ENCODE data around the gene TNS1.

TNS1 gene

DNA sequence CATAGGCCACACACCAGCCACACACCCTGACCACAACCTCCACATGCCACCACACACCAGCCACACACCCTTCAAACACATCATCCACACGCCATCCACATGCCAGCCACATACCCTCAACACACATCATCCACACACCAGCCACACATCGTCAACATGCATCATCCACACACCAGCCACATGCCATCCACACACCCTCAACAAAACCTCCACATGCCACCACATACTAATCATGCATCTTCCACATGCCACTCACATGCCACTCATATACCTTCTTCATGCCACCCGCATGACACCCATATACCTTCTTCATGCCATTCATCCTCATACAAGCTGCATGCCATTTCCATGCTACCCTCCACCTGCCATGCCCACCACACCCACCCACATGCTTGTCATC lies 12.4 kb downstream of the TNS1 start:
- Mint-ChIP-seq H3K4me1 (peaks cover 6% of the 10 kb centered on the region), H3K9me3 (no peaks in the 10 kb centered on the region), H3K4me3 (no peak overlapping the region), H3K36me3 (ENCODE audit: low read depth) (no peaks in the 10 kb centered on the region), H3K27me3 (peaks cover 8% of the 10 kb centered on the region), H3K27ac (no peak overlapping the region)
- ATAC-seq (no peak), DNase-seq (no peak)

DNA sequence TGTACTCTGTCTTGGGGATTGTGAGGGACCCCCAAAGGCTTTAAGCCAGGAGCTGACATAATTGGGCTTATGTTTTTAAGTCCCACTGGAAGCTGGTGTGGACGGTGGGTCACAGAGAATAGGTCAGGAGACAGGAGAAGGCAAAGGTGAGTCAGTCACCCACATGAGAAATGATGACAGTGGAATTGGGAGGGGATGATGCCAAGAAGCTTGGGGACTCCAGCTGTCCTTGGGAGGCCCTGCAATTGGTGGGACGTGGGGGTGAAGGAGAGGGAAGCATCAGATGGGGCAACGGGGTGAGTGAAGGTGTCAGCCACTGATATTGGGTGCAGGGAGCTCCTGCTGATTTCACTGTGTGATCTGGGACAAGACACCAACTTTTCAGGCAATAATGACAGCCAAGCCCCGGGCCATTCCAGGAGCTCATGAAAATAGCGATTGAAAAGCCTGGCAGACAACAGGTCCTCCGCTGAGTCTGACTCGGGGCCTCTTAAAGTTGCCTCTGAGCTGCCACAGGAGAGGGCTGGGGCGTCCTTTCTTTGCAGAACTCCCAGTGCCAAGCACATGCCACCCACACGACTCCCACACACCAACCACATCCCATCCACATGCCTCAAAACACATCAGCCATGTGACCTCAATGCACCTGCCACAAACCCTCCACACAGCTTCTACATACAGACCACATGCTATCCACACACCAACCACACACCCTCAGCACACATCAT lies 13.4 kb downstream of the TNS1 start:
- DNase-seq (no peak), ATAC-seq (no peak)
- Mint-ChIP-seq H3K4me3 (no peak overlapping the region), H3K4me1 (peaks cover 6% of the 10 kb centered on the region), H3K36me3 (ENCODE audit: low read depth) (no peaks in the 10 kb centered on the region), H3K27ac (no peak overlapping the region), H3K9me3 (no peaks in the 10 kb centered on the region), H3K27me3 (peaks cover 8% of the 10 kb centered on the region)

DNA sequence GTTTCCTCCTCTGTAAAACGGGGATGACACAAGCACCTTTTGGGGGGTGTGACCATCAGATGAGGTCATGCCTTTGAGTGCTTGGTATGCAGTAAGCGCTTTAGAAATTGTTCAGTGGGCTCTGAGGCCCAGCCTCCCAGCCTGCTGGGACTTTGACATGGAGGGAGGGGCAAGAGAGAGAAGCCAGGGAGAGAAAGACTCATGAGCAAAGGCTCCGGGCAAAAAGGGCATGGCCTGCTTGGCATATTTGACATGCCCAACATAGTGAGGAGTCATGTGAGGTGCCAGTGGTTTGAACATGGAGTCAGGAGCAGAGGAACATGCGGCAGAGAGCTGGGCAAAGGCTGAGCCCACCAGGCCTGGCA lies 14.0 kb downstream of the TNS1 start:
- DNase-seq (no peak), ATAC-seq (peak; percentile 18)
- H3K9me3 Mint-ChIP-seq, result no peaks in the 10 kb centered on the region
- peaks cover 8% of the 10 kb centered on the region for H3K27me3 Mint-ChIP-seq
- H3K4me3 Mint-ChIP-seq, result no peak overlapping the region
- no peak overlapping the region for H3K27ac Mint-ChIP-seq
- H3K36me3 Mint-ChIP-seq (ENCODE audit: low read depth), result no peaks in the 10 kb centered on the region
- peaks cover 6% of the 10 kb centered on the region for H3K4me1 Mint-ChIP-seq

DNA sequence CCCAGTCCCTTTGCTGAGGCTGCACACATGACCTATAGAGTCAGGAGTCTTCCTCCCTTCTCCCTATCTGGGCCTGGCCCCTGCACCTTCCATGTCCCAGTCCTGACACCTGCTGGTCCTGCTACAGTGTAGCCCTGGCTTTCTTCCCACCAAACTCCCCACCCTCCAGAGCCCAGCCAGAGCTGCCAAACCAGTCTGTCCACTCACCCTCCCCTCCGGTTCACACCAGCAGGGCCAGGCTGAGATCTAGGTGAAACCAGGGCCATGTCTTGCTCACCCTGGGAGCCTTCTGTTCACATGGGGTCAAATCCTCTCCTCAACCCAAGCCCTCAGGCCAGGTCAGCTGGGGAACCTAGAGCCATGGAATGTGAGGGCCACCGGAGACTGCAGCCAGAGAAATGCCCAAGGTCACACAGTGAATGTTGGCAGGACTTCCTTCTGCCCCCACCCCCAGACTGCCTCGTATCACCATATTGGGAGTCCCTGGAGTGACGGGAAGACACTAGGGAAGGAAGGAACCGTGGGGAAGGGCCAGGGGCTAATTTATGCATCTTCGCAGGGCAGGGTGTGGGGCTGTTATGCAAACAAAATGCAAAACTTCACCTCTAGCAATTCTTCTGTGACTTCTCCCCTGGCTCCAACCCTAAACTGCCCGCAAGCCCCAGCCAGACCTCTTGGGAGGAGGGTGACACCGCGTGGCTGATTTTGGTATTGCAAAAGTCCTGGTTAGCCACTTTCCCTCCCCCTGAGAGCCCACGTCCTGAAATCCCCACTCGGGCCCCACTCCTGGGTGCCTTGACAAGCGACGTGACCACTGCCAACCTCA lies 14.6 kb downstream of the TNS1 start:
- H3K27me3 Mint-ChIP-seq, result peaks cover 6% of the 10 kb centered on the region
- H3K9me3 Mint-ChIP-seq, result no peaks in the 10 kb centered on the region
- no peak overlapping the region for H3K4me3 Mint-ChIP-seq
- DNase-seq (peak; percentile 82), ATAC-seq (peak; percentile 23)
- no peaks in the 10 kb centered on the region for H3K36me3 Mint-ChIP-seq (ENCODE audit: low read depth)
- no peak overlapping the region for H3K27ac Mint-ChIP-seq
- peaks cover 6% of the 10 kb centered on the region for H3K4me1 Mint-ChIP-seq

DNA sequence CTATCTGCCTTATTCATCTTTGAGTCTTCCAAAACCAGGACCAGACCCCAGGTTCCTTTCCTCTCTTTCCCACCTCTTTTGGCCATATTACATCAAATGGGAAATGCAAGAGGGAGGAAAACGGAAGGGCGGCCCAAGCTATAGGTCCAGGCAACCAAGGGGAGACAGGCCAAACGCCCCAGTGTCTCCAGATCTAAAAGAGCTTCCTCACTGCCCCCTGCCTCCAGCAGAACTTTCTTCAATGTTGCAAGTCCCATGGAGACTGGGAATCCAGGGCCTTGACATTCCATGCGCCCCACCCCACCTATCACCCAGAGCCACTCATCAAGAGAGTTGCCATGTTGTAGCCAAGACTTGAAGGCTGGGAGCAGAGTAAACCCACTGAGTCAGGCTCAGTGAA lies 15.4 kb downstream of the TNS1 start:
- Mint-ChIP-seq H3K9me3 (no peaks in the 10 kb centered on the region), H3K27ac (no peak overlapping the region), H3K36me3 (ENCODE audit: low read depth) (no peaks in the 10 kb centered on the region), H3K4me1 (peaks cover 6% of the 10 kb centered on the region), H3K27me3 (peaks cover under 1% of the 10 kb centered on the region), H3K4me3 (no peak overlapping the region)
- ATAC-seq, result no peak
- no peak for DNase-seq

DNA sequence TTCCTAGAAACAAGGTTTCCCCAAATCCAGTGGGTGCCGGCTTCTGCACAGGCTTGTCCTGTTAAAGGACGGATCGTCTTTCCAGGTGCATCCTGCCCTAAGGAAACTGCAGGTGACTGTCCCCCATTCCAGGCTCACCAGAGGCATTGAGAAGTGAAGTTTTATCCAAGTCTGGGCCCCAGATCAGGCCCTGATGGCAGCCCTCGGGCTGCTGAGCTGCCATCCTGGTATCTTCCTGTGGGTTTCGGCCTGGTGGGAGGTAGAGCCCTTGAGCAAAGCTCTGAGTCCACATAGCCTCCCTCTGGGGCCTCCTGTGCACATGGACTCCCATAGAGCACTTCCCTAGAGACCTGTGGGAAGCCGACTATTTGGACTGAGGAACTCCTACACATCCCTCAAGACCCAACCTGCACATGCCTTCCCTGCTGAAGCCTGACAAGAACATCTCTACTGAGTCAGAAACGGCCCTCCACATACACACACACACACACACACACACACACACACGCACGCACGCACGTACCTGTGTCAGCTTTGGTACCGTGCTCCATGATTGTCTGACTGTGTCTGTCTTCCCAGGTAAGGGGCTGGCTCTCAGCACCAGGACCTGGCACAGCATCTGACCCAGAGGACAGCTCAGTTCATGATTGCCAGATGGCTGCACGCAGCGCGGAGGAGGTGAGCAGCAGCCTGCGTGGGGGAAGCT lies 16.4 kb downstream of the TNS1 start:
- Mint-ChIP-seq H3K9me3 (no peaks in the 10 kb centered on the region), H3K27me3 (no peaks in the 10 kb centered on the region), H3K27ac (no peak overlapping the region), H3K36me3 (ENCODE audit: low read depth) (no peaks in the 10 kb centered on the region), H3K4me1 (peaks cover 6% of the 10 kb centered on the region), H3K4me3 (no peak overlapping the region)
- ATAC-seq (no peak), DNase-seq (no peak)

DNA sequence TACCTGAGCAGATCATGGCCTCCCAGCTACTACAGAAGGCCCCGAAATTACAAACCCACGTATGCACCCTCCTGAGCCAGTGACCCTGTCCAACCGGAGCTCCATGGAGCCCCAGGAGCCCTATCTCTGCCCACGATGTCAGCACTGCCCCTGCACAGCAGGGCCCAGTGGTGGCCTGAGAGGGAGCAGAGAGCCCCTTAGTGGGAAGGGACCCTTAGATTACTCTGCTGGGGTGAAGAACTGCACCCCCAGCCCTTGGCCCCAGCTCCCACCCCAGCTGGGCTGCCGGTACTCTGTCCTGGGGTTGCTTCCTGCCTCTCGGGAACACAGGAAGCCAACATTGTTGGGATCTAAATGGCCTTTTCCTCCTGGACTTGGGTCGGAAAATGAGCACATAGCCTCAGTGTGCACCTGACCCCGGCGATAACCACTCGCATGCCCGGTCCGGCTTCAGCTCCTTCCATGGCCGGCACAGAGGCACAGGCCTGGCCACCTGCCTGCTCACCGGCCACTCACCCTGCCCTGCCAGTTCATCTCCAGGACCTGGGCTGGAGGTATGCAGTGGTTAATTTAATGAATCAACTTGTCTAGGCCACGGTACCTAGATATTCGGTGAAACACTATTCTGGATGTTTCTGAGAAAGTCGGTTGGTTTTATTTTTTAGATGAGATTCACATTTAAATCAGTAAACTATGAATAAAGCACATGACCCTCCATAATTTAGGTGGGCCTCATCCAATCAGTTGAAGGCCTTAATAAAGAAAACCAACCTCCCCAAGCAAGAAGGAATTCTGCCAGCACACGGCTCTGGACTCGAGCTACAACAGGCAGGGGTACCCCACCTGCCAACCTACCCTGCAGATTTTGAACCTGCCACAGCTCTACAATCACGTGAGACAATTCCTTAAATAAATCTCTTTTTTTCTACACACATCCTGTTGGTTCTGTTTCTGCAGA lies 19.2 kb downstream of the TNS1 start:
- Mint-ChIP-seq H3K36me3 (ENCODE audit: low read depth) (no peaks in the 10 kb centered on the region), H3K27ac (no peak overlapping the region), H3K4me3 (no peak overlapping the region), H3K4me1 (no peaks in the 10 kb centered on the region), H3K27me3 (peaks cover 9% of the 10 kb centered on the region), H3K9me3 (no peaks in the 10 kb centered on the region)
- DNase-seq (no peak), ATAC-seq (no peak)

DNA sequence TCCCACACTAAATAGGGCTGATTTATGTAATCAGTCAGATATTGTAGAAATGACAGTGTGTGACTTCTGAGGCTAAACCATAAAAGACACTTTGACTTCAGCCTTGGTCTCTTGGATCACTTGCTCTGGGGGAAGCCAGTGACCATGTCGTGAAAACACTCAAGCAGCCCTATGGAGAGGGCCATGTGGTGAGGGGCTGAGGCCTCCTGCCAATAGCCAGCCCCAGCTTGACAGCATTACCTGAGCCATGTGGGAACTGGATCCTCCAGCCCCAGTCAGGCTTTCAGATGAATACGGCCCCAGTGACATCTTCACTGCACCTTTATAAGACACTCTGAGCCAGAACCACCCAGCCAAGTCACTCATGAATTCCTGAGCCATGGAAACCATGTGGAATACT lies 20.8 kb downstream of the TNS1 start:
- H3K27me3 Mint-ChIP-seq, result peaks cover 9% of the 10 kb centered on the region
- no peak overlapping the region for H3K4me3 Mint-ChIP-seq
- no peaks in the 10 kb centered on the region for H3K9me3 Mint-ChIP-seq
- H3K4me1 Mint-ChIP-seq, result no peaks in the 10 kb centered on the region
- no peak overlapping the region for H3K27ac Mint-ChIP-seq
- no peaks in the 10 kb centered on the region for H3K36me3 Mint-ChIP-seq (ENCODE audit: low read depth)
- ATAC-seq, result no peak
- no peak for DNase-seq

DNA sequence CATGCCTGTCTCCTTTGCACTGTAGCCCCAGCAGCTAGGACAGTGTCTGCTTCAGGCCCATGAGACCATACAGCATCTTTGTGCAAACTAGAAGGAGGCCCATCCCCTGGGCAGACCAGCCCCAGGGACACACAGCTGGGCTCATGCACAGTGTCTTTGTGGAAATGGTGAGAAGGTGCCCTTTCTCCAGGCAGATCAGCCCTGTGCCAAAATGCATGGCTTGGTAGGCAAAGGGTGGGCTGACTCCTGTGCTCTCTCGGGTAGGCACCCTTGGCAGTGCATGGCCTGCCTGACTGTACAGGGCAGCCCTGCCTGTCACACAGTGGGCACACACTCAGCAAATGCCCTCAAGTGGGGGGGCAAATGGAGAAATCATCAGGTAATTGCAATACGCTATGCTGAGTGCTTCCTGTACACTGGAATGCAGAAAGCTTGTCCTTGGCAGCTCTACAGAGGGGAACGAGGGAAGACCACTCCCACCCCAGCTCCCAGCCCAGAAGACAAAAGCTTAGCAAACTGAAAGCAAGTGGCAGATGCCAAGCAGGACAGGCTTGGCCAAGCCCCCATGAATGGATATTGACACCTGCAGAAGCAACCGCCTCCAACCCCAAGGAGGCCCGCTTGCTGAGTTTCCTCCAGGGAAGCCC lies 21.6 kb downstream of the TNS1 start:
- Mint-ChIP-seq H3K27me3 (peaks cover 9% of the 10 kb centered on the region), H3K4me3 (no peak overlapping the region), H3K27ac (no peak overlapping the region), H3K9me3 (no peaks in the 10 kb centered on the region), H3K4me1 (no peaks in the 10 kb centered on the region), H3K36me3 (ENCODE audit: low read depth) (no peaks in the 10 kb centered on the region)
- DNase-seq (no peak), ATAC-seq (no peak)

DNA sequence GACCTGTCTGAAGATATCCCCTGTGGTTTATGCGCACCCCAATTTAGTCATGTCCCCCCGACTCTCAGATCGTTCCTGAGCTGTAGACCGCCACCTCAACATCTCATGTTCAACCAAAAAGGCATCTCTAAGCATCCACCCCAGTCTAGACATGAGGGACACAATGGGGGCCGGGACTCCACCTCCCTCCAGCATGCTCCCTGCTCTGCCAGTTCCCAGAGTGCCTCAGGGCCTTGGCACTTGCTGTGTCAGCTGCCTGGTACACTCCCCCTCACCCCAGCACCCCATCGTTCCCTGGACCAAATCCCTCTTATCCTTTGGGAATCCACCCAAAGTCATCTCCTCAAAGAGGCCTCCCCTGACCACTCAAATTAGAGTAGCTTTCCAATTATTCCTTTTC lies 22.2 kb downstream of the TNS1 start:
- Mint-ChIP-seq H3K4me1 (no peaks in the 10 kb centered on the region), H3K9me3 (no peaks in the 10 kb centered on the region), H3K36me3 (ENCODE audit: low read depth) (no peaks in the 10 kb centered on the region), H3K27ac (no peak overlapping the region), H3K27me3 (peaks cover 9% of the 10 kb centered on the region), H3K4me3 (no peak overlapping the region)
- DNase-seq, result no peak
- ATAC-seq, result no peak

DNA sequence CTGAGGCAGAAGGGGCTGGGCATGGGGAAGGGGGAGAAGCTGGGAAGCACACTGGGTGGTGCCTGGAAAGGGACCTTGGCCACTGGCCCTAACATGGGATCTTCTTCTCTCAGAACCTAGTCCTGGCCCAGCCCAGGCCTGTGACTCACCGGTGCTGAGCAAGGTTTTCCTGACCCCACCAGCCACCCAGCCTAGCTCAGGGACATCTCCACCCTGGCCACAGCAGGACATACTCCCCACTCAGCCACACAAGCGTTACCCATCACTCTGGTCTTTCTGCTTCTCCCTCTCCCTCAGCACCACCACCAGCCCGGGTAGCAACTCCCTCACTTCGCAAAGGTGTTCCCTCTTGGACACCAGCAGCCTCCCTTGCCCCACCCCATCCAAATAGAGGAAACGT lies 22.8 kb downstream of the TNS1 start:
- no peak for ATAC-seq

DNA sequence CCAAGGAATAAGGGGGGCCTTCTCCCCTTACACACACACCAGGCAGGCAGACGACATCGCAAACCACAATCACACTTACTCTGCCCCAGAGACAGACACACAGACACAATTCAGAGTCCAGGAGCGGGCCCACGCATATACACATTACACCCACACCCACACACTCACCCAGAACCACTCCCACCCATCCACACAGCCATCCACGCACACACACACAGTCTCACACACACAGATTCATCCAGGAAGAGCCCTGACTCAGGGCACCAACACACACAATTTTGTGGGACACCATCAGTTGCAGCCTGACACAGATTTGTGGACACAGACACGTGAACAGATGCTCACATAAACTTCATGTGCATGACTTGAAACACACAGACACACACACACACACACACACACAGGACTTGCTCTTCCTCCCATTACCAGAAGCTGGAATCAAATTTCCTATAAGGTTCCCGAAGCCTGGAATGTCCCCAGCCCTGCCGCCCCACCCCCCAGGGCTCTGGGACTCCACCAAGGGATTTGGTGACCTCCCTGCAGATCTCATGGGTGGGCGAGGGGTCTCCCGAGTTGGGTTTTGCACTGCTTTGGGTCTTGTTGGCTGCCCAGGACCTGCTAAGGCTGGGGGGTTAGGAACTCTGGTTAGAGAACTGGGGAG lies 23.5 kb downstream of the TNS1 start:
- H3K9me3 Mint-ChIP-seq, result no peaks in the 10 kb centered on the region
- no peaks in the 10 kb centered on the region for H3K4me1 Mint-ChIP-seq
- DNase-seq (no peak), ATAC-seq (no peak)
- H3K27me3 Mint-ChIP-seq, result peaks cover 10% of the 10 kb centered on the region
- H3K27ac Mint-ChIP-seq, result no peak overlapping the region
- H3K4me3 Mint-ChIP-seq, result no peak overlapping the region
- H3K36me3 Mint-ChIP-seq (ENCODE audit: low read depth), result no peaks in the 10 kb centered on the region

More for the DNA sequence above, 22.8 kb downstream of the TNS1 start:
- Mint-ChIP-seq H3K36me3 (ENCODE audit: low read depth) (no peaks in the 10 kb centered on the region), H3K4me3 (no peak overlapping the region), H3K9me3 (no peaks in the 10 kb centered on the region), H3K27ac (no peak overlapping the region), H3K27me3 (peaks cover 9% of the 10 kb centered on the region), H3K4me1 (no peaks in the 10 kb centered on the region)
- no peak for DNase-seq

DNA sequence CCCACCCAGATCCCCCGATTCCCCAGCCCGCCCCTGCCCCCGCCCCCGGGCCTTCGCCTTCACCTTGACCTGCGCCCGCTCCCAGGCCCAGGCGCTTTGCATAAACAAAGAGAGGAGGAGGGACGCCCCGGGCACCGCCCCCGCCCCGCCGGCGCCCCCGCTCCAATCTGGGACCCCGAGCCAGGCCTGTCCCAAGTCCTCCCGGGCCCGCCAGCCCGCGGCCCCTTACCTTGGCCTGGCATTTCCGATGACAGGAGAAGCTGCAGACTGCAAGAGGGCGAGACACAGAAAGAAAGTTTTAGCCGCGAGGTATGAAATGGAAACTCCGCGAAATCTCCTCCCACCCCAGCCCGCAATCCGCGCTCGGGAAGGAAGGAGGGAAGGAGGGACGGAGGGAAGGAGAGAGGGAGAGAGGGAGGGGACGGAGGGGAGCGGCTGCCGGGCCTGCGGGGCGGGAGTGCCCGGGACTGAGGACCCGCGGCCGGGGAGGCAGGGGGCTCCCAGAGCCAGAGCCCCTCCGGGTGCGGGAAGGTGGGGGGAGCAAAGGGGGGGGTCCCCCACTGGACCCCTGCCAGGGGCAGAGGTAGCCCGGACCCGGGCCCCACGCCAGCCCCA lies 24.2 kb downstream of the TNS1 start:
- Mint-ChIP-seq H3K27me3 (peaks cover 10% of the 10 kb centered on the region), H3K4me3 (no peak overlapping the region), H3K27ac (no peak overlapping the region), H3K9me3 (no peaks in the 10 kb centered on the region), H3K4me1 (no peaks in the 10 kb centered on the region), H3K36me3 (ENCODE audit: low read depth) (no peaks in the 10 kb centered on the region)
- ATAC-seq (no peak), DNase-seq (no peak)
